H9 (cell line): Measurements from ENCODE around the gene TENT5C. TPM values are rescaled to one million over a fixed set of nuclear protein-coding genes. Genes with fewer than 3 reads are reported as not detected.

Experiments
- DNase-seq: peaks from one replicate; pipeline ENCODE4 v3.0.0-alpha.2; 2017
- H2AFZ ChIP-seq: one replicate; pipeline ENCODE4 v1.6.1; 2013; ENCODE audit warnings: mild to moderate bottlenecking, low read length, control low read depth, moderate library complexity
- H2AK5ac ChIP-seq: 2 replicates; pipeline ENCODE4 v1.6.1; 2013; ENCODE audit warnings: low read length, control low read depth, mixed read lengths; ENCODE audit not compliant: insufficient read length
- H2BK120ac ChIP-seq: one replicate; pipeline ENCODE4 v1.6.1; 2013; ENCODE audit warnings: low read depth, mild to moderate bottlenecking, low read length, control low read depth, inconsistent platforms; ENCODE audit not compliant: poor library complexity, severe bottlenecking
- H2BK12ac ChIP-seq: 2 replicates; pipeline ENCODE4 v1.6.1; 2013; ENCODE audit warnings: low read length, control low read depth, mixed read lengths, low read depth; ENCODE audit not compliant: insufficient read length
- H2BK15ac ChIP-seq: 2 replicates; pipeline ENCODE4 v1.6.1; 2013; ENCODE audit warnings: low read depth, low read length, control low read depth
- H2BK20ac ChIP-seq: one replicate; pipeline ENCODE4 v1.6.1; 2013; ENCODE audit warnings: low read depth, mild to moderate bottlenecking, low read length, control low read depth, inconsistent platforms; ENCODE audit not compliant: poor library complexity, severe bottlenecking
- H2BK5ac ChIP-seq: 2 replicates; pipeline ENCODE4 v1.6.1; 2013; ENCODE audit warnings: low read length, control low read depth, mixed read lengths; ENCODE audit not compliant: insufficient read length
- H3K14ac ChIP-seq: 2 replicates; pipeline ENCODE4 v1.6.1; 2013; ENCODE audit warnings: low read length, control low read depth; ENCODE audit not compliant: insufficient read depth
- H3K18ac ChIP-seq: 2 replicates; pipeline ENCODE4 v1.6.1; 2013; ENCODE audit warnings: low read depth, mild to moderate bottlenecking, mixed read lengths, low read length, control low read depth; ENCODE audit not compliant: insufficient read length
- H3K23ac ChIP-seq: 2 replicates; pipeline ENCODE4 v1.6.1; 2013; ENCODE audit warnings: low read length, control low read depth, mixed read lengths, low read depth; ENCODE audit not compliant: insufficient read length
- H3K23me2 ChIP-seq: 2 replicates; pipeline ENCODE4 v1.6.1; 2013; ENCODE audit warnings: low read depth, mild to moderate bottlenecking, mixed read lengths, low read length, control low read depth; ENCODE audit not compliant: insufficient read length, poor library complexity, severe bottlenecking
- H3K27ac ChIP-seq: 2 replicates; pipeline ENCODE4 v1.5.1; 2013; ENCODE audit warnings: low read length, control low read depth, mixed read lengths, low read depth; ENCODE audit not compliant: insufficient read length
- H3K27me3 ChIP-seq: 2 replicates; pipeline ENCODE4 v1.6.1; 2013; ENCODE audit warnings: low read length, control low read depth, inconsistent platforms; ENCODE audit not compliant: insufficient read depth
- H3K4ac ChIP-seq: 2 replicates; pipeline ENCODE4 v1.6.1; 2013; ENCODE audit warnings: low read depth, mild to moderate bottlenecking, control low read depth, inconsistent platforms, low read length, moderate library complexity
- H3K4me1 ChIP-seq: 2 replicates; pipeline ENCODE4 v1.6.1; 2013; ENCODE audit warnings: low read length, control low read depth, inconsistent platforms; ENCODE audit not compliant: insufficient read depth
- H3K4me2 ChIP-seq: 2 replicates; pipeline ENCODE4 v1.6.1; 2013; ENCODE audit warnings: low read length, control low read depth, mixed read lengths; ENCODE audit not compliant: insufficient read length, insufficient read depth
- H3K56ac ChIP-seq: 2 replicates; pipeline ENCODE4 v1.6.1; 2013; ENCODE audit warnings: low read depth, mild to moderate bottlenecking, mixed read lengths, low read length, control low read depth; ENCODE audit not compliant: insufficient read length
- H3K79me1 ChIP-seq: 2 replicates; pipeline ENCODE4 v1.6.1; 2013; ENCODE audit warnings: low read depth, mild to moderate bottlenecking, moderate library complexity, low read length, control low read depth, inconsistent platforms; ENCODE audit not compliant: insufficient read depth, poor library complexity, severe bottlenecking
- H3K79me2 ChIP-seq: 2 replicates; pipeline ENCODE4 v1.6.1; 2013; ENCODE audit warnings: low read length, control low read depth, inconsistent platforms; ENCODE audit not compliant: insufficient read depth
- H3K9ac ChIP-seq: 2 replicates; pipeline ENCODE4 v1.6.1; 2013; ENCODE audit warnings: low read length, control low read depth, mixed read lengths; ENCODE audit not compliant: insufficient read length; ENCODE audit errors: extremely low read depth
- H3K9me3 ChIP-seq: one replicate; pipeline ENCODE4 v1.6.1; 2013; ENCODE audit warnings: low read depth, low read length, inconsistent platforms; ENCODE audit not compliant: control insufficient read depth
- H3T11ph ChIP-seq: one replicate; pipeline ENCODE4 v1.6.1; 2013; ENCODE audit warnings: mild to moderate bottlenecking, low read length, control low read depth, inconsistent platforms
- H4K20me1 ChIP-seq: one replicate; pipeline ENCODE4 v1.6.1; 2013; ENCODE audit not compliant: control insufficient read depth, insufficient read length, insufficient read depth
- H4K5ac ChIP-seq: 2 replicates; pipeline ENCODE4 v1.6.1; 2013; ENCODE audit warnings: low read depth, mild to moderate bottlenecking, mixed read lengths, low read length, control low read depth; ENCODE audit not compliant: insufficient read length
- H4K8ac ChIP-seq: replicated peaks from 2 replicates; pipeline ENCODE4 v1.6.1; 2013; ENCODE audit warnings: low read length, control low read depth, mixed read lengths, low read depth; ENCODE audit not compliant: insufficient read length
- H4K91ac ChIP-seq: 2 replicates; pipeline ENCODE4 v1.6.1; 2013; ENCODE audit warnings: low read depth, mild to moderate bottlenecking, moderate library complexity, mixed read lengths, low read length, control low read depth; ENCODE audit not compliant: insufficient read length
- H3K27ac Mint-ChIP-seq, 3 experiments: 2 replicates in 2 of 3; 3 replicates in 1 of 3; pipeline ENCODE4 v1.8.0; 2020 to 2021; ENCODE audit warnings: mixed read lengths in 3 of 3, mild to moderate bottlenecking in 1 of 3, moderate library complexity in 1 of 3
- H3K27me3 Mint-ChIP-seq: 2 replicates; pipeline ENCODE4 v1.8.0; 2021; ENCODE audit warnings: low read depth, mild to moderate bottlenecking, moderate library complexity, mixed read lengths
- H3K36me3 Mint-ChIP-seq, 3 experiments: 2 replicates in 2 of 3; 3 replicates in 1 of 3; pipeline ENCODE4 v1.8.0; 2020 to 2021; ENCODE audit warnings: low read depth in 3 of 3, mixed read lengths in 3 of 3; ENCODE audit not compliant: insufficient read depth in 1 of 3
- H3K4me1 Mint-ChIP-seq, 2 experiments: 2 replicates each; pipeline ENCODE4 v1.8.0; 2020; ENCODE audit warnings: mixed read lengths in 2 of 2
- H3K4me3 Mint-ChIP-seq, 2 experiments: 2 replicates in 1 of 2; 3 replicates in 1 of 2; pipeline ENCODE4 v1.8.0; 2020 to 2021; ENCODE audit warnings: mild to moderate bottlenecking in 2 of 2, mixed read lengths in 2 of 2, moderate library complexity in 1 of 2
- H3K9me3 Mint-ChIP-seq, 2 experiments: 2 replicates in 1 of 2; 3 replicates in 1 of 2; pipeline ENCODE4 v1.8.0; 2020; ENCODE audit warnings: mild to moderate bottlenecking in 2 of 2, mixed read lengths in 2 of 2, moderate library complexity in 1 of 2
- CTCF ChIP-seq: fragments of 200-600 bp; sonication (generic); conservative IDR thresholded peaks from 3 replicates; pipeline ENCODE4 v1.8.0; 2021; ENCODE audit warnings: antibody characterized with exemption, mild to moderate bottlenecking
- WGBS: extraction: QIAGEN DNeasy Blood & Tissue Kit; methylation state at CpG from one replicate; pipeline ENCODE4 v1.1.7; 2013; ENCODE audit warnings: missing lambda C conversion rate, low lambda C conversion rate, mixed read lengths; ENCODE audit not compliant: insufficient read length; ENCODE audit errors: extremely low coverage; 5-methylcytosine and 5-hydroxymethylcytosine counted together
- total RNA-seq: library from RNA; stranded (reverse); gene quantifications from 2 replicates; pipeline ENCODE4 v1.2.1, GENCODE V29; 2021

Gene TENT5C
- total RNA-seq, 1 experiment from 2014 or later, result 0.37 TPM

GRCh38 chr1:117568999-117569398 is 36.8 kb upstream of the TENT5C start:
- Histone ChIP-seq H3K4me2 (no peak overlapping the region), H4K91ac (no peak overlapping the region), H3K79me2 (no peaks in the 10 kb centered on the region), H3K4ac (no peak overlapping the region), H2BK15ac (no peak overlapping the region), H3K9me3 (no peaks in the 10 kb centered on the region), H3K23ac (no peak overlapping the region), H3T11ph (no peak overlapping the region), H4K5ac (no peak overlapping the region), H2BK120ac (no peak overlapping the region), H3K14ac (no peak overlapping the region), H2AFZ (no peak overlapping the region), H2BK20ac (no peak overlapping the region), H3K27ac (no peak overlapping the region), H3K79me1 (no peaks in the 10 kb centered on the region), H3K18ac (no peak overlapping the region), H3K27me3 (no peaks in the 10 kb centered on the region), H4K8ac (no peak overlapping the region), H3K9ac (no peak overlapping the region), H3K23me2 (no peaks in the 10 kb centered on the region), H2BK12ac (no peak overlapping the region), H3K4me1 (no peaks in the 10 kb centered on the region), H3K56ac (no peak overlapping the region), H2BK5ac (no peak overlapping the region), H2AK5ac (no peak overlapping the region), H4K20me1 (no peaks in the 10 kb centered on the region)
- TF ChIP-seq CTCF, result peak; percentile 53
- Mint-ChIP-seq H3K4me3 (no peak overlapping the region), H3K4me1 (peaks cover under 1 to 4% of the 10 kb centered on the region in 2 experiments), H3K27me3 (peaks cover 1% of the 10 kb centered on the region; the same call in 1 of the 2 replicates), H3K36me3 (no peaks in the 10 kb centered on the region; a peak in 1 of 7 replicates), H3K9me3 (no peaks in the 10 kb centered on the region), H3K27ac (no peak overlapping the region)
- no peak for DNase-seq
- WGBS, result no CpG with 5 or more reads among the region's 6 CpGs
